ENCODE measurements around the gene MALT1. TPM values are rescaled to one million over a fixed set of nuclear protein-coding genes. Genes with fewer than 3 reads are reported as not detected.
A peak's percentile ranks its signal among the peaks of the same experiment; 100 is the strongest.

Gene MALT1
- total RNA-seq, 4 donors from 2014 or later, result 18.3 to 27.5 (median 22.6) TPM

- Histone ChIP-seq H3K27ac (replicated peaks in 1 of 4) (no peak overlapping the region), H3K9me3 (no peaks in the 10 kb centered on the region), H3K4me1 (peaks cover 10 to 17% (median 13%) of the 10 kb centered on the region in 4 donors), H3K4me3 (no peak overlapping the region), H3K27me3 (no peaks in the 10 kb centered on the region), H3K36me3 (no peaks in the 10 kb centered on the region)
- peak; percentile 93 for DNase-seq (ENCODE audit: extremely low spot score)
- 20% methylated on average over 10 of the region's 10 CpGs for WGBS
- intact Hi-C loops (cut with DNase I), result loop anchor here (1.0 kb wide), 1 partner anchor 288 kb away; no protein-coding TSS in a partner anchor
- TF ChIP-seq CTCF (IDR thresholded peaks at IDR 0.05) (peak; percentile 83 to 95 (median 87)), EP300 (IDR thresholded peaks at IDR 0.05) (no peak), POLR2AphosphoS5 (IDR thresholded peaks at IDR 0.05) (no peak), POLR2A (IDR thresholded peaks at IDR 0.05; ENCODE audit: low read depth) (no peak)
Observed at GRCh38 chr18:58781627-58782194, 110.4 kb downstream of the MALT1 start.

GRCh38 chr18:58784601-58785137 lies 113.4 kb downstream of the MALT1 start:
- no peak for DNase-seq (ENCODE audit: extremely low spot score)
- Histone ChIP-seq H3K9me3 (no peaks in the 10 kb centered on the region), H3K36me3 (no peaks in the 10 kb centered on the region), H3K4me1 (peaks cover 17 to 26% (median 21%) of the 10 kb centered on the region in 4 donors), H3K4me3 (no peak overlapping the region), H3K27me3 (no peaks in the 10 kb centered on the region), H3K27ac (replicated peaks in 1 of 4) (peak overlapping the region in 1 of 4 donors; percentile 23)
- no peak for TF ChIP-seq POLR2A (IDR thresholded peaks at IDR 0.05; ENCODE audit: low read depth)
- intact Hi-C loops (cut with DNase I), result no loop called here
- WGBS, result 58% methylated on average over 15 of the region's 15 CpGs

GRCh38 chr18:58785171-58785805 lies 114.0 kb downstream of the MALT1 start:
- intact Hi-C loops (cut with DNase I), result no loop called here
- H3K27me3 ChIP-seq, result no peaks in the 10 kb centered on the region
- H3K4me1 ChIP-seq, result peaks cover 17 to 32% (median 24%) of the 10 kb centered on the region in 4 donors
- WGBS, result 71% methylated on average over 13 of the region's 13 CpGs
- H3K36me3 ChIP-seq, result no peaks in the 10 kb centered on the region
- H3K9me3 ChIP-seq, result no peaks in the 10 kb centered on the region
- no peak for DNase-seq (ENCODE audit: extremely low spot score)
- H3K27ac ChIP-seq (replicated peaks in 1 of 4), result peak overlapping the region in 1 of 4 donors; percentile 23
- H3K4me3 ChIP-seq, result no peak overlapping the region
- TF ChIP-seq POLR2A (IDR thresholded peaks at IDR 0.05; ENCODE audit: low read depth), result no peak
- no peak for TF ChIP-seq POLR2AphosphoS5 (IDR thresholded peaks at IDR 0.05)
- TF ChIP-seq EP300 (IDR thresholded peaks at IDR 0.05), result no peak
- TF ChIP-seq CTCF (IDR thresholded peaks at IDR 0.05), result no peak

- TF ChIP-seq POLR2A (IDR thresholded peaks at IDR 0.05; ENCODE audit: low read depth) (no peak), POLR2AphosphoS5 (IDR thresholded peaks at IDR 0.05) (no peak), CTCF (IDR thresholded peaks at IDR 0.05) (no peak), EP300 (IDR thresholded peaks at IDR 0.05) (no peak)
- Histone ChIP-seq H3K9me3 (no peaks in the 10 kb centered on the region), H3K4me3 (no peak overlapping the region), H3K27ac (replicated peaks in 1 of 4) (no peak overlapping the region), H3K36me3 (no peaks in the 10 kb centered on the region), H3K4me1 (peaks cover 17 to 34% (median 24%) of the 10 kb centered on the region in 4 donors), H3K27me3 (no peaks in the 10 kb centered on the region)
- no peak for DNase-seq (ENCODE audit: extremely low spot score)
- WGBS, result 97% methylated on average over 4 of the region's 4 CpGs
- intact Hi-C loops (cut with DNase I), result no loop called here
Observed at GRCh38 chr18:58785870-58786269, 114.6 kb downstream of the MALT1 start.

GRCh38 chr18:58787536-58788149 lies 116.4 kb downstream of the MALT1 start:
- Histone ChIP-seq H3K9me3 (no peaks in the 10 kb centered on the region), H3K36me3 (no peaks in the 10 kb centered on the region), H3K27ac (replicated peaks in 1 of 4) (no peak overlapping the region), H3K27me3 (no peaks in the 10 kb centered on the region), H3K4me3 (no peak overlapping the region), H3K4me1 (peaks cover 17 to 34% (median 24%) of the 10 kb centered on the region in 4 donors)
- WGBS, result 84% methylated on average over 14 of the region's 14 CpGs
- TF ChIP-seq CTCF (IDR thresholded peaks at IDR 0.05), result no peak
- TF ChIP-seq POLR2A (IDR thresholded peaks at IDR 0.05; ENCODE audit: low read depth), result no peak
- no peak for TF ChIP-seq POLR2AphosphoS5 (IDR thresholded peaks at IDR 0.05)
- no peak for TF ChIP-seq EP300 (IDR thresholded peaks at IDR 0.05)
- intact Hi-C loops (cut with DNase I), result no loop called here
- DNase-seq (ENCODE audit: extremely low spot score), result no peak

Measured in esophagus muscularis mucosa (tissue), 4 donors.